Spleen (tissue), 7 donors: ENCODE results near the gene GPR83.
"Not testable (repeated sequence)": the region's sequence is repeated elsewhere in the genome, so short reads cannot be mapped to it uniquely, and the experiment has no call there.

Source experiments
- CTCF ChIP-seq, 11 experiments: fragments of 200-600 bp in 7 of 11; fragments of 450-650 bp in 4 of 11; sonication (generic) in 4 of 11; IDR thresholded peaks in 8 of 11; conservative IDR thresholded peaks in 3 of 11; 1 replicate in 7 of 11; 2 replicates in 4 of 11; pipeline versions ENCODE4 v1.4.0 to v1.8.0; 2016 to 2021; ENCODE audit warnings: antibody characterized with exemption in 11 of 11, inconsistent platforms in 4 of 11, mild to moderate bottlenecking in 1 of 11
- POLR2A ChIP-seq, 3 donors: fragments of 450-650 bp; IDR thresholded peaks; one replicate each; pipeline ENCODE4 v1.5.1; 2017; ENCODE audit warnings: antibody characterized with exemption in 3 of 3, mild to moderate bottlenecking in 1 of 3
- POLR2AphosphoS5 ChIP-seq, 3 donors: sonication (generic); formaldehyde crosslinking; IDR thresholded peaks; one replicate each; pipeline ENCODE4 v1.5.1; 2017; ENCODE audit warnings: antibody characterized with exemption in 3 of 3
- donor health status: DM: no; HTN: no; CAD: no; lungs with moderate emphysema.
- donor health status: DM: no; HTN: no; CAD: no.
- donor health status: DM: no; HTN: no; CAD: no.

DNA sequence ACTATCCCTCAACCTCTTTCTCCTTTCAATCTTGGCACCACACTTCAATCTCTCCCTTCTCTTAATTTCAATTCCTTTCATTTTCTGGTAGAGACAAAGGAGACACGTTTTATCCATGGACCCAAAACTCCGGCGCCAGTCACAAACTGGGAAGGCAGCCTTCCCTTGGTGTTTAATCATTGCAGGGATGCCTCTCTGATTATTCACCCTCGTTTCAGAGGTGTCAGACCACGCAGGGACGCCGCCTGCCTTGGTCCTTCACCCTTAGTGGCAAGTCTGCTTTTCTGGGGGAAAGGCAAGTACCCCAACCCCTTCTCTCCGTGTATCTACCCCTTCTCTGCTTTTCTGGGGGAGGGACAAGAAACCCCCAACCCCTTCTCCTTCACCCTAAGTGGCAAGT, 54.9 kb downstream of the GPR83 start:
- TF ChIP-seq POLR2A (IDR thresholded peaks at IDR 0.05); CTCF (IDR thresholded peaks at IDR 0.05 in 8 of 11, conservative IDR thresholded peaks at IDR 0.05 in 3 of 11); POLR2AphosphoS5 (IDR thresholded peaks at IDR 0.05): not testable (repeated sequence)
